HG03521 (cell line): ENCODE results near the gene PPP1R13L.

ENCODE experiments used
- ATAC-seq: cut with Tn5 transposase; IDR thresholded peaks from one replicate; pipeline ENCODE4 v1.9.1; 2021; ENCODE audit warnings: mild to moderate bottlenecking, moderate library complexity; ENCODE audit not compliant: unreplicated experiment

Gene PPP1R13L

GRCh38 chr19:45370410-45371204 is 34.3 kb downstream of the PPP1R13L start, which contains the start of gene ERCC2:
ERCC2 (minus strand) TSS chr19:45370573; CDS start chr19:45370540, 33 bp downstream.
- ATAC-seq: peak; percentile 95

GRCh38 chr19:45368737-45369340 is 36.0 kb downstream of the PPP1R13L start:
- no peak for ATAC-seq

GRCh38 chr19:45368127-45368526 is 36.7 kb downstream of the PPP1R13L start:
- ATAC-seq: no peak

GRCh38 chr19:45364696-45365095 is 40.2 kb downstream of the PPP1R13L start:
- ATAC-seq: no peak

- no peak for ATAC-seq
These were observed 40.9 kb downstream of the PPP1R13L start for GRCh38 chr19:45363861-45364459.

GRCh38 chr19:45362291-45362690 is 42.6 kb downstream of the PPP1R13L start:
- ATAC-seq: no peak

- ATAC-seq: no peak
These were observed 43.3 kb downstream of the PPP1R13L start for GRCh38 chr19:45361608-45362007.

- no peak for ATAC-seq
These were observed 46.6 kb downstream of the PPP1R13L start for GRCh38 chr19:45358213-45358792.

- no peak for ATAC-seq
These were observed 47.5 kb downstream of the PPP1R13L start for GRCh38 chr19:45357445-45357783.

GRCh38 chr19:45356760-45357444 is 48.0 kb downstream of the PPP1R13L start:
- ATAC-seq: no peak

GRCh38 chr19:45355910-45356309 is 49.0 kb downstream of the PPP1R13L start:
- ATAC-seq: no peak

- no peak for ATAC-seq
These were observed 49.5 kb downstream of the PPP1R13L start for GRCh38 chr19:45355402-45355801.

- no peak for ATAC-seq
These were observed 50.5 kb downstream of the PPP1R13L start for GRCh38 chr19:45354241-45354842.

- ATAC-seq: no peak
These were observed 51.7 kb downstream of the PPP1R13L start for GRCh38 chr19:45352914-45353796.

GRCh38 chr19:45352471-45352870 is 52.4 kb downstream of the PPP1R13L start:
- ATAC-seq: no peak

- ATAC-seq: no peak
These were observed 52.8 kb downstream of the PPP1R13L start for GRCh38 chr19:45352062-45352461.

- ATAC-seq: no peak
These were observed 53.4 kb downstream of the PPP1R13L start for GRCh38 chr19:45351401-45351952.

- no peak for ATAC-seq
These were observed 54.3 kb downstream of the PPP1R13L start for GRCh38 chr19:45350477-45351058.

- ATAC-seq: no peak
These were observed 55.4 kb downstream of the PPP1R13L start for GRCh38 chr19:45349430-45349941.
